HL-60/S4 treated with retinoic acid at 250 ng/mL for 4 days and 3 days (cell line): ENCODE data around the gene ZFYVE28.

Experiments
- in situ Hi-C: fragments of 300-500 bp; cut with MboI; formaldehyde crosslinking; loops from 2 replicates; pipeline ENCODE4 v1.7.0; 2022; ENCODE audit warnings: low sequenced_read_pairs

Gene ZFYVE28

DNA sequence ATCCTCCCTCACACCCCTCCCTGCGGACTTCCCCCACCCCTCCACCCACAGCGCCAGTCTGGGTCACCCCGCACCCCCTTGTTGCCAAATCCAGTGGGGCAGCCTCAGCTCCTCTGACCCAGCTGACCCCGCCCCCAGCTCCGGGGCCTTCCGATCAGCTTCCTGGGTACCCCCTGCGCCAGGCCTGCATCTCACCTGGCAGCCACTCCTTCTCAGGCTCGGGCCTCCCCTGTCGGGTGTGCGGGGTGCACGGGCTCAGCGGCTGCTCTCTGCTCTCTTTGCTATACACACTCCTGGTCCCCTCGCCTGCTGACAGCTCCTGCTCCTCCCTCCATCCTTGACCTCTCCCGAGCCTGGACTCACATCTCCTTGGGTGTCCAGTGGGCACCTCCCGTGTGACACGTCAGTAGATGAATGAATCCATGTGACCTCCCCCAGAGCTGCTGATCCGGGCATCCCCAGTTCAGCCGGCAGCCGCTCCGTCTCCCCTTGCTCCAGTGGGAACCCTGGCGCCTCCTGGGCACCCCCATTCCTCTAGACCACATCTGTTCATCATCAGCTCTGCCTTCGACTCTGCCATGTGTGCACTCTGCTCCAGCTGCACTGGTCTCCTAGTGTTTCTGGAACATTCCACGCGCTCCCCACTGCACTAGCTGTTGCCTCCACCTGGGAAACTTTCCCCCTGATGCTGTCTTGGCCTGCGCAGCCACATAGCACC is 10.2 kb upstream of the ZFYVE28 start:
- in situ Hi-C loops = no loop called here

DNA sequence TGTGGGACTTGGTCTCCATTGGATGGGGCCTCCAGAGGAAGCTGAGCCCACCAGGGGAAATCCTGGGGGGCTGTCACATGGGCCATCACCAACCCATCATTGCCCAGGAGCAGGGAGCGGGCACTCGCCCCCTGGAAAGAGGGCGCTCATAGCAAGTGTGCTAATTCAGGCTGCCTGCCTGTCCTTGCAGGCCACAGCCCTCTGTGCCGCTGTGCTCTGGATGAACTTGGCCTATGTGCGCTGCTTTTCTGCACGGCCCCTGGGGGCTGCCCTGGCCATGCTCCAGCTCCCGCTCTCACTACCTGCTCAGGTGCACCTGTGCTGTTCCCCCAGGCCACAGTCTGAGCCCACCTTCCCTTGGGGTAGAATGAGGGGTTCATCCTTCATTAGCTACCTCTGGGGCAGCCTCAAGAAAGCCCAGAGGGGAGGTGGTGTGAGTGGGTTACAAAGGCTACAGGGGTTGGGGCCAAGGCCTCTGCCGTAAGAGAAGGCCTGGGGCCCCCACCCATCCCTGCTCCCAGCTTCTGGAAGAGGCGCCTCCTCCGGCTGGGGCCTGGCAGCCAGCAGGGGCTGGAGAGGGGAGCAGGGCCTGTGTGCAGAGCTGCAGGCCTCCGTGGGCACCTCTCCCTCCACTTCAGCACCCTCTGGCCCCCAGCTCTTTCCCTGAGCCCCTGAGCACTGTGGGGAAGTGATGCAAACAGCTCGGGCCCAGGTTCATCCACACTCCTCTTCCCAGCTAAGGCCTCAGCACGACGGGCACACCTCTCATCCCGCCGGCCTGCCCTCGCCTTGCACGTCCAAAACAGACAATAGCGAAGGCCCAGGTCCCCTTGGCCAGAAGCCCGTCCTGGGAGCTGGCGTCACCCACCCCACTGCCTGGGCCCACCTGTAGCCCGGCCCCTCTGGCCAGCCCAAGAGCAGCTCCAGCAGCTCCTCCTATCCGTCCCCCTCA is 9.2 kb upstream of the ZFYVE28 start:
- in situ Hi-C loops = no loop called here

DNA sequence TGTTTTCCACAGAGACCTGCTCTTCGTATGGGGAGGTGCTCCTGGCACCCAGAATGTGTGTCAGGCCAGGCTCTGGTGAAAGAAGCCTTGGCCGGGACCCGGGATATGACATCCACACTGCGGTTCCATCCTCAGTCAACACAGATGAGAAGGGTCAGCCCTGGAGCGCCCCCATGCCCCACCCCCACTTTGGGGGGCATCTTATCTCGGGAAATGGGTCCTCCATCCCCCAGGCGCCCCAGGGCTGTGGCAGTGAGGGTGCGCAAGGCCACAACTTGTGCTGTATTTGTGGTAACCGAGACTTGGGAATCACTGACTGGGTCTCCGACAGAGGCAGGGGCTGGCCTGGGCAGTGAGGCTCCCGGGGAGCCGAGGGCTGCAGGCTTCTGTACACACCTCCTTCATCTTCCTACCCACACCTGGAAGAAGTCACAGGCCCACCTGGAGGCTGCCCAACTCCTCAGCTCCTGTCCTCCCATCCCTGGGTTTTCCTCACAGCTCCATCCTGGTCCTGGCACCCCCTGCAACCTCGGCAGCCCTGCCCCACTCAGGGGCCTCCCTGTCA is 8.3 kb upstream of the ZFYVE28 start:
- in situ Hi-C loops = no loop called here

DNA sequence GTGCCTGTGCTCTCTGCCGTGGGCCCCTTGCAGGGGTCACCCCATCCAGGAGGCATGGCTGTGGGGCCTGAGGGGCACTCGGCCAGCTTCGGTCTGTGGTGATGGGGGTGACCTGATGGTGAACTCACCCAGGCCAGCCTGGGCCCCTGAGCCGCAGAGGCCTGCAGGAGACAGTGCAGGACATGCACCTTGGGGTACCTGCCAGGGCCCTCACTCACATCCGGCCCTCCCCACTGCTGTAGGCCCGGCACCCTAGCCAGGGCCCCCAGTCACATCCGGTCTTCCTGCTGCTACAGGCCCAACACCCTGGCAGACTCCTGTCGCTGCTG is 7.6 kb upstream of the ZFYVE28 start:
- in situ Hi-C loops = no loop called here

DNA sequence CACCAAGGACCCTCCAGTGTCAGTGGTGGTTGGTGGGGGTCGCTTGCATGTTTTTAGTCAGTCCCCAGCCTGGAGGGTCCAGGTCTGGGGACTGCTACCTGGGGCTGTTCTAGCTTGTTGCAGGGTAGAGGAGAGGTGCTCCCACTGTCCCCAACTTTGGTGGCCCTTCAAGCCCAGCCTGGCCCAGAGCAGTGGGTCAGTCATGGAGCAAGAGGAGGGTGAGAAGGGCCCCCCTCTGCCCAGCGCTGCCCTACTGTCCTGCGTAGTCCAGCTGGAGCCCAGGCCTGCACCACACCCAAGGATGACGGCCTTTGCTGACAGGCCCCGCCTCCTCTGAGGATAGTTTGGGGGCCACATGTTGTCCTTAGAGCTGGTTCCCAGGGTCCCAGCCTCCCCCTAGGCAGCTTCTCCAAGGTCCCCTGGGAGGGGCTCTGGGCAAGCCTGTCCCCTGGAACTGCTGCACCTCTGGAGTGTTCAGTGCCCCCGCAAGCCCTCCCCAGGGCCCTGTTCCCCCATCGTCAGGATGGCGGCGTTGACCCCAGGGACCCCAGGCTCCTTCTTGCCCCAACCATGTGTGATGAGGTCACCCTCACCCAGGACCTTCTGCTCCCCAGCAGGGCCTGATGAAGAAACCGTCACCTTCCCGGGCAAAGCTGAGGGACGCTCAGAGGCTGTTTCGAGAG is 7.1 kb upstream of the ZFYVE28 start:
- in situ Hi-C loops = no loop called here

DNA sequence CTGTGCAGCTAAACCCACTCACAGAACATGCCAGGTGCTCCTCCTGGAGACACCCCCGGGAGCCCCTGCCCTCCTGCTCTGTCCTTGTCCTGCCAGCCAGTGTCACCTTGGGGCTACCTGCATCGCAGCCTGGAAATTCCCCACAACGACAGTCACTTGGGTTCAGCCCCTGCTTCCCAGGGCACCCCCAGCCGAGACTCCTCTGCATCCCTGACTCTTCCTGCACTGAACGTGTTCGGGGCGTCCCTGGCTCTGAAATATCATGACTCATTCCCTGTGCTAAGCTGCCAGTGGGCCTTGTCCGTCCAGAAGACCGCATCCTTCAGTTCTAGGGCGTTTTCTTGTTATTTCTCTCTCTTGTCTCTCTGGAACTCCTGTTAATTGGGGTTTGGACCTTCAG is 6.1 kb upstream of the ZFYVE28 start:
- in situ Hi-C loops = no loop called here

DNA sequence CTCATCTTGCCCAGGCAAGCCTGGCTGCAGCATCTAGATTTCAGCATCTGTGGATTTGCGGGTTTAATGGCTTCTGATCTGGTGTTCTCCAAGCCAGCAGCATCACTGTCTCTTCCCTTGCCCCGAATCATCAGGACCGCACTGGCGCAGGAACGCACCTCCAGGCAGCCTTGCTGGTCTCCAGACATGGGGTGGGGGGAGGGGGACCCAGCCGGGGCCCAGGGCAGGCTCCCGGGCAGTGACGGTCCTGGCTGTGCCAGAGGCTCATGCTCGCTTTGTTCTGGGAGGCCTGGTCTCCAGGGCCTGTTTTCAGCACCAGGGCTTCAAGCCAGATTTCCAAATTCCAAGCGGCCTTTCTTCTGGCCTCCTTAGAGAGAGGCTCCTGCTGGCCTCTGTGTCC is 5.2 kb upstream of the ZFYVE28 start:
- in situ Hi-C loops = no loop called here

DNA sequence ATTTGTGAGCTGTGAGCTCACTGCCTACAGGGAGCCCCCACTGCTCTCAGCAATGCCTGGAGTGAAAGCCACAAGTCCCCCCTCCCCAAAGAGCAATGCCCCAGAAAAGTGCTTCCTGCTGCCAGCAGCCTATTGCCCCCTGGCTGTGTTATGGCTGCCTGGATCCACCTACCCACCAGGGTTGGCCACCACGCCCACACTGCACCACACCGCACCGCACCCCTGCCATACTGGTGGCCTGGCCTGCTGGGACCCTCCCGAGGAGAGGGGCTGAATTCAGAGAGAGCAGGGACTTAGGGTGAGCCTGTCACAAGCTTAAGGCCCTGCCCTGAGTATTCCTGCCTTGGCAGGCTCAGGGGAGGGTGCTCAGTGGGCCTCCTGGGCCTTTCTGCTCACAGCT is 4.6 kb upstream of the ZFYVE28 start:
- in situ Hi-C loops = no loop called here

DNA sequence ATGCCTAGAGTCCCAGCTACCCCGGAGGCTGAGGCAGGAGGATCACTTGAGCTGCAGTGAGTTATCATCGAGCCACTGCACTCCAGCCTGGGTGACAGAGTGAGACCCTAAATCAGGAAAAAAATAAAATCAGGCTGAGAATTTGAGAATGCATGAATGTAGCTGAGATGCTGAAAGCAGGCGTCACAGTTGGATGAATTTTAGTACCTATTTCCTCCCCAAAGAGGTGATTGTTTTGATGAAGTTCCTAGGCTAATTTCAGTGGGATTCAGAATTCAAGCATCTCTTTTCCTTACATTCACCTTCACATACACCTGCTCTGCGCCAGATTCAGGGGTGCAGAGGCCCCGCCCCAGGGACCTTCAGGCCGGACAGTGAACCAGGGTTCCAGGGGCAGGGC is 3.5 kb upstream of the ZFYVE28 start:
- in situ Hi-C loops = no loop called here

DNA sequence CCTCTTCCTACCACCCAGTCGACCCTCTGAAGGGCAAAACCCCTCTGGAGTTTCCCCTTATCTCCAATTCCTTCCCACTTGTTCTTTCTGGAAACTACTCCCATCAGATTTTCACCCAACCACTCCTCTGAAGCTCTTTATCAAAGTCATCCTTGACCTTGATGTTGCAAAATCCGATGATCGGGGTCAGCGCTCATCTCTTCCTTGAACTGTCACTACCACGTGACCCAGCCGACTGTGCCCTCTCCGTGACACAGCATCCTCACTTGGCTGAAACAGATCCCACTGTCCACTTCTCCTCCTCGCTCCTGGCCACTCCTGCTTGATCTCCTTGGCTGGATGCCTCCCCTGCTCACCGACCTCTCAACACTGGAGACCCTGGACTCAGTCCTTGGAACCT is 1.4 kb upstream of the ZFYVE28 start:
- in situ Hi-C loops = no loop called here

DNA sequence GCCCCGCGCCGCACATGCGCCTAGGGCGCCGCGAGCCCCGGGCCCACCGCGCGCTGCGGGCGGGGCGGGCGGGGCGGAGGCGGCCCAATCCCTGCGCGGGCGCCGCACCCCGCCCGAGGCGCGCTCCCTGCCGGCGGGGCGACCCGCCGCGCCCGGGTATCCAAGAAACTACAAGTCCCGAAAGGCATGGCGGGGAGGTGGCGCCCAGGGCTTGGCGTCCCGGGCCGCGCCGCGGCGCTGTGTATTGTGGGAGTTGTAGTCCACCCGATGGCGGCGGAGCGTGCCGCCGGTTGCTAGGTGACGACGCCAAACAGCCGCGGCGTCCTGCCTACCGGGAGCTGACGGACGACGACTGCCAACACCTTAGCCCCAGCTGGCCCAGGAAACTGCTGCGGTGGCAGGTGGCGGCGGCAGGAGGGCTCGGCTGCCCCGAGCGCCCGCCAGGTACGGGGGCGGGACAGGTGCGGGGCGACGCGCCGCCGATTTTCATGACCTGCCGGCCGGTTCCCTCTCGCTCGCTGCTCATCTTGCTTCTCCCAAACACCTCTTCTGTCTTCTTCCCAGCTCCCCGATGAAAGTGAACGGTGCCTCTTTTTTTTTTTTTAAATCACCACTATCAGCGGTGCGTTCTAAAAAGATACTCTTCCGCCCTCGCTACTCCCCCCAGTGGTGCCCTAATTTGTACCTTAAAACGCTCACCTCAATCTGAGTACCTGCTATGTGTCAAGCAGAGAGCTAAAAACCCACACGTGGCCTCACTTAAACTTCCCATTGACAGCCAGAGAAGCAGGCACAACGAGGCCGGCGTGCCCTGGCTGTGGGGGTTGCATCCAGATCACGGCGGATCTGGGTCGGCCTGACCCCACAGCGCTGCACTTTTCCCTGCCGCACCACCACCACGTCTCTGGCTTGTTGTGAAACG is 466 bp upstream of the ZFYVE28 start, which contains the start of gene CFAP99:
Gene CFAP99 (plus strand): TSS at position 306 of the 922 bp plus-strand sequence.
- in situ Hi-C loops = no loop called here

DNA sequence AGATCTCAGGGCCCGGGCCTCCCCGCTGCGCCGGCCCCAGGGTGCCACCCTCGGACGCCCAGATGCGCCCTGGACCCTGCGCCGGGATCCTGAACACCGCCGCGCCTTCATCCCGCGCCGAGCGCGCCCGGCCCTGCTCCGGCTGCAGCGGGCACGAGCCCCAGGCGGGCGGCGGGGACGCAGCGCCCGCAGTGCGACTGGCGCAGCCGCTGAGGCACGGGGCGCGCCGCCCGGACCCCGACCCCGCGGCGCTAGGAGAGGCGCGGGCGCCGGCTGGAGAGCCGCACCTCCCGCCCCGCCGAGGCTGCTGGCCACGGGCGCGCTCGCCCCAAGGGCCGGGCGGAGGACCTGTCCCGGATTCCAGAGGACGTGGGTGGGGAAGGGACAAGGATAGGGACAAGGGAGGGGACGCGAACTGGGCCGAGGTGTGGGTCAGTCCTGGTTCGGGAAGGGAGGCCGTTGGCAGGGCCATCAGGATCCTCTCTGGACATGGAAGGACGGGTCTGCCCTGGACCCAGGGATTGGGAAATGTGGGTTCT is 1.1 kb downstream of the ZFYVE28 start:
- in situ Hi-C loops = no loop called here

DNA sequence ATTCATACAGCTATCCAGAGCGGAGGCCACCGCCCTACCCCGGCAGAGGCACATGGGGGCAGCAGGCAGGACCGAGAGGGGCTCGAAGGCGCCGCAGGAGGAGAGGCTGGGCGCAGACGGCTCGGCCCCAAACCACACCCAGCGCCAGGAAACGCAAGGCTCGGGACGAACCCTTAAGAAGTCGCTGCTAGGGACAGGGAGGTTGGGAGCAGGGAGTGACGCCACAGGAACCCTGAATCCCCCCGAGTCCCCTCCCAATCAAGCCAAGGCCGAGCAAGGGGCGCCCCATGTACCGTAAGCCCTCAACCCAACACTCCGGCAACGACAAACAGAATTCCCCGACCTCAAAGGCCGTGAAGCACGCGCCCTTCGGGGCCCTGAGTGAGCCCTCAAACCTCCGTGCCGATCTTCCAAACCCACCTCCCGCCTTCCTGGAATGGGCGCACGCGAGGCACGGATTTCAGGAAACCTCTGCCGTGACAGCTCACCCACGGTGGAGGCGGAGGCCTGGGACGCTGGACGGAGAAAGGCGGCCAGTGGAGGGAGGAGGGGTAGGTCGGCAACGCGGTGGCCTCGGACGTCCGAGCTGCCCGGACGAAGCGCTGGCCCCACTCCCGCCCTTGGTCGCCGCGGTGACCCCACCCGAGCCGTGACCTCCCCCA is 1.8 kb downstream of the ZFYVE28 start:
- in situ Hi-C loops = no loop called here

DNA sequence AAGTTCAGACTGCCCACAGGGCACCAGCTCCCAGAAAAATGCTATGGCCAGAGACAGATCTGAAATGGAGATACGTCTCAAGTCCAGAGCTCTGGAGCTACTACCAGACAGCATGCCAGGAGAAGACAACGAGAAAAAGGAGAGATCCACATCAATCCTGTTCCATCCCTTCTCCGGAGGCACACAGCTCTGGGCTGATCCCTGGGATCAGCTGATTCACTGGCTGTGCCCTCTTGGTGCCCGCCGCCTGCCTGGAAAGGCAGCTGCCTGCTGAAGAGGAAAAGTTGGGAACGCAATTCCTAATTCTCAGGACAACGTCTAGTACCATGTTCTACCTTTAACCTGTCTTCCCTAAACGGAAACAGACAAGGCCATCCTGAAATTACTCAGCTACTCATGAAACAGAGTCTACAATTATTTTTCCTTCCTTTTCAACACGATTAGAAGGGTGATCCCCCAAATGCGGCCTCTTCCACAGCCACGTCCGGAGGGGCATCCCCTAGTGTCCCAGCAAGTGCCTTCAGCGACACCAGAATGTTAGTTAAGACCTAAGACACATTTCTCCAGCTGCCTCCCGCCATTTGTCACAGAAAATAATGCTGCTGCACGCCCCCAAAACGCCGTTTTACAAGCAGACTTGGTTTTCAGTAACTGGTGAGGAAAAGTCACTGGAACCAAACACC is 2.4 kb downstream of the ZFYVE28 start:
- in situ Hi-C loops = no loop called here

DNA sequence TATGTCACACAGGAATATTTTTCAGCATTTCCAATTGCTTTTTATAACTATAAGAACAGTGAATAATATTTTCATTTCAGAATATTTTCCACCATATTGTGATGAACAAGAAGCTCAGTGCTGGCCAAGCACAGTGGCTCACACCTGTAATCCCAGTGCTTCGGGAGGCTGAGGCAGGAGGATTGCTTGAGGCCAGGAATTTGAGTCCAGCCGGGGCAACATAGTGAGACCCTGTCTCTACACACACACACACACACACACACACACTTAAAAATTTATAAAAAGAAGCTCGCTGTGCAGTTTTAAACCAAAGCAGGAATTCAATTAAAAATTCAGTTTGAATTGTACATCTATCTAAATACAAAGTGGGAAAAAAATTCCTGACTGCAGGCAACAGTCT is 3.2 kb downstream of the ZFYVE28 start:
- in situ Hi-C loops = no loop called here

DNA sequence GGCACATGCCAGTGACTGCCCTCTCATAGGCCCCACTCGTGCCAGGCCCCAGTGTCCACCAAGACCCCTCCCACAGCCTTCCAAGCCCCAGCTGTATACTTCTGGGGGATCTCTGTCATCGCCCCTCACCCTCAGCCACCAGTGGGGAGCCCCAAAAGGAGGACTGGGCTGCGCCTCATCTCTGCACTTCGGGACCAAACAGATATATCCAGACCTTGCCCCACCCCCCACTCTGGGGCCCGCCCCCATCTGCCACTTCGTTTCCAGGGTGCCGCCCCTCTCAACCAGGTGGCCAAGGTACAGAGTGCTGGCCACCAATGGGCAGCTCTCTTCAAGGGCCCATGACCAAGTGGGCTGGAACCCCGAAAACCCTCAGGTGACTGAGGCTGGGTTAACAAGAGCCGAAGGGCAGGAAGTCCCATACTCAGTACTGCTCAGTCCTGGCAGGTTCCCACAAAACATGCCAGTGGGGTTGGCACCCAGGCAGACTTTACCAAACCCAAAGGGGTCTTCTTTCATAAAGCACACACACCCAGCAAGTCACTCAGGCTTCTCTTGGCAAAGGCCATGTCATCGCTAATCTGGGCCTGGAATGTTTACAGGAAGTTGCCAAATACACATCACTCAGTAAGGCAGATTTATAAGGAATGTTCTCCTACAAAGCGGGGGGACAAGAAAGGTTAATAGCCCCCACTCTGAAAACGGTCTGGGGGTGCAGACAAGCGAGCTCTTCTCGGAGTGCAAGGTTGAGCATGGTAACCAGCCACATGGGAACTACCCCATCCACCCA is 4.4 kb downstream of the ZFYVE28 start:
- in situ Hi-C loops = no loop called here

DNA sequence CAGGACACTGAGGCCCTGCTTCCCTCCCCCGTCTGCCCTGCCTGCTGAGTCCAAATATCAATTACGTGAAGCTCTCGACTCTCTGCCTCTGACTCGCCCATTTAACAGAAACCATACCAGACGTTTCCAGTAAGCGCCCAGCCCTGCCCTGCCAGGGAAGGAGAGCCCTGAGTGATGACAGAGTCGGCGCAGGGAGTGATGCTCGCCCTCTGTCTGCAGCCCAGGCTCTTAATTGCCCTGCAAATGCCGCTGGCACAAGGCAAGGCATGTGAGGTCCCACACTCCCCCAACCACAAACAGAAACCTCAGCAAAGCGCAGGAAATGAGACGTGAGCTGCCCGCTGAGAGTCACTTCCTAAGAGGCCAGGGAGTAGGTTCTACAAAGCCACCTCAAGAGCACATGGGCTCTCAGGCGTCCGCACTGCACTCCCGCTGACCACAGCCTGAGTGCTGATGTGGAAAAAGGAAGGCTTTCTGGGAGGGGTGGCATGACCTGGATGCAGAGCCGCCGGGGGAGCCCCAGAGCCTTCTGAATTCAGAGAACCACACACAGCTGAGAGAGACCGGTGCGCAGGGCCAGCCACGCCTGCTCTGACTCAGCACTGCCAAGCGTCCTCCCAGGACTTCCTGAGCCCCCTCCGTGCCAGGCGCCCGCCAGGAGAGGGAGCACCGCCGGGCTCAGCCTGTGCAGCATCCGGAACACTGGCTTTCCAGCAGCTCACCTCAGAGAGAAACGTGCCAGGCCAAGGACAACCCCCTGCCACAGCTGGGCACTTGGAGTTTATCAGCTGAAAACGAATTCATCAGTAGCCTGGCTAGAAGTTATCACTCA is 5.3 kb downstream of the ZFYVE28 start:
- in situ Hi-C loops = no loop called here
